Liver (tissue), 9 donors: ENCODE measurements around the gene DPF3. TPM values are rescaled to one million over a fixed set of nuclear protein-coding genes. Genes with fewer than 3 reads are reported as not detected.

Experiments used
- DNase-seq: peaks from one replicate; pipeline ENCODE4 v3.0.0-alpha.2; 2017; ENCODE audit warnings: low spot score
- H3K27ac ChIP-seq, 2 donors: one replicate each; pipeline ENCODE4 v1.7.0; 2013; ENCODE audit warnings: inconsistent platforms in 2 of 2, low read length in 2 of 2, control low read depth in 1 of 2, low read depth in 1 of 2, mild to moderate bottlenecking in 1 of 2
- H3K27me3 ChIP-seq, 4 donors: one replicate each; pipeline versions ENCODE4 v1.6.1 to v1.7.0; 2013; ENCODE audit warnings: low read length in 3 of 4, inconsistent platforms in 1 of 4, mild to moderate bottlenecking in 1 of 4, moderate library complexity in 1 of 4; ENCODE audit not compliant: control insufficient read depth in 4 of 4, insufficient read depth in 4 of 4
- H3K36me3 ChIP-seq, 4 donors: one replicate each; pipeline versions ENCODE4 v1.6.1 to v1.7.0; 2013; ENCODE audit warnings: low read length in 3 of 4, mild to moderate bottlenecking in 3 of 4, low read depth in 1 of 4, moderate library complexity in 1 of 4; ENCODE audit not compliant: control insufficient read depth in 4 of 4, insufficient read depth in 3 of 4
- H3K4me1 ChIP-seq, 4 donors: one replicate each; pipeline versions ENCODE4 v1.6.1 to v1.7.0; 2013; ENCODE audit warnings: low read length in 3 of 4, mild to moderate bottlenecking in 3 of 4, moderate library complexity in 1 of 4; ENCODE audit not compliant: control insufficient read depth in 4 of 4, insufficient read depth in 4 of 4
- H3K4me3 ChIP-seq, 3 donors: one replicate each; pipeline versions ENCODE4 v1.6.1 to v1.7.0; 2013; ENCODE audit warnings: low read length in 3 of 3, control low read depth in 1 of 3, low read depth in 1 of 3, mild to moderate bottlenecking in 1 of 3
- H3K9ac ChIP-seq, 2 donors: one replicate each; pipeline ENCODE4 v1.7.0; 2013; ENCODE audit warnings: low read length in 2 of 2, mild to moderate bottlenecking in 2 of 2, moderate library complexity in 2 of 2, control low read depth in 1 of 2, low read depth in 1 of 2
- H3K9me3 ChIP-seq, 4 donors: one replicate each; pipeline versions ENCODE4 v1.6.1 to v1.7.0; 2013; ENCODE audit warnings: low read length in 3 of 4; ENCODE audit not compliant: control insufficient read depth in 4 of 4
- CTCF ChIP-seq: fragments of 150-350 bp; IDR thresholded peaks from 2 replicates; pipeline ENCODE4 v1.5.1; 2017; ENCODE audit warnings: improper control_type of control experiment, low read depth, low read length; ENCODE audit not compliant: missing input control
- EGR1 ChIP-seq, 2 donors: IDR thresholded peaks; 2 replicates each; pipeline ENCODE4 v1.6.1; 2016 to 2018; ENCODE audit warnings: antibody characterized with exemption in 2 of 2, low read depth in 2 of 2
- FOXA1 ChIP-seq: IDR thresholded peaks from 2 replicates; pipeline ENCODE4 v1.6.1; 2016; ENCODE audit warnings: antibody characterized with exemption
- GABPA ChIP-seq, 2 donors: IDR thresholded peaks in 1 of 2; conservative IDR thresholded peaks in 1 of 2; 2 replicates each; pipeline ENCODE4 v1.6.1; 2016; ENCODE audit warnings: antibody characterized with exemption in 2 of 2, mild to moderate bottlenecking in 1 of 2, moderate library complexity in 1 of 2
- HNF4A ChIP-seq, 2 donors: conservative IDR thresholded peaks; 2 replicates each; pipeline ENCODE4 v1.6.1; 2016; ENCODE audit warnings: antibody characterized with exemption in 2 of 2, mild to moderate bottlenecking in 2 of 2
- HNF4G ChIP-seq: IDR thresholded peaks from 2 replicates; pipeline ENCODE4 v1.6.1; 2016; ENCODE audit warnings: antibody characterized with exemption
- JUND ChIP-seq, 2 donors: IDR thresholded peaks; 2 replicates each; pipeline ENCODE4 v1.6.1; 2016; ENCODE audit warnings: antibody characterized with exemption in 2 of 2
- NR2F2 ChIP-seq: IDR thresholded peaks from 2 replicates; pipeline ENCODE4 v1.6.1; 2016; ENCODE audit warnings: antibody characterized with exemption
- RAD21 ChIP-seq, 2 donors: IDR thresholded peaks; 2 replicates each; pipeline ENCODE4 v1.6.1; 2016; ENCODE audit warnings: antibody characterized with exemption in 2 of 2, mild to moderate bottlenecking in 2 of 2
- REST ChIP-seq: IDR thresholded peaks from 2 replicates; pipeline ENCODE4 v1.6.1; 2016; ENCODE audit warnings: antibody characterized with exemption, mild to moderate bottlenecking
- RXRA ChIP-seq, 2 donors: IDR thresholded peaks; 2 replicates each; pipeline ENCODE4 v1.6.1; 2017 to 2018; ENCODE audit warnings: antibody characterized with exemption in 2 of 2, mild to moderate bottlenecking in 1 of 2
- SP1 ChIP-seq: IDR thresholded peaks from 2 replicates; pipeline ENCODE4 v1.6.1; 2018; ENCODE audit warnings: antibody characterized with exemption, mild to moderate bottlenecking
- TAF1 ChIP-seq: conservative IDR thresholded peaks from 2 replicates; pipeline ENCODE4 v1.6.1; 2016; ENCODE audit warnings: antibody characterized with exemption, mild to moderate bottlenecking
- YY1 ChIP-seq: IDR thresholded peaks from 2 replicates; pipeline ENCODE4 v1.6.1; 2016; ENCODE audit warnings: antibody characterized with exemption, mild to moderate bottlenecking
- WGBS: extraction: QIAGEN DNeasy Blood & Tissue Kit; methylation state at CpG from one replicate; pipeline ENCODE4 v1.1.7; 2013; 5-methylcytosine and 5-hydroxymethylcytosine counted together
- polyA plus RNA-seq, 2 donors: library from polyadenylated mRNA; stranded (reverse) in 1 of 2; unstranded in 1 of 2; fragments of 200-250 nt in 1 of 2; fragments of >200 nt in 1 of 2; fragmentation: Nextera tagmentation in 1 of 2; extraction: Ambion mirVana in 1 of 2; gene quantifications; one replicate each; pipeline versions ENCODE4 v1.2.1 to v1.2.3, GENCODE V29; 2013 to 2015
- total RNA-seq, 2 donors: library from RNA; depleted of rRNA; stranded (reverse); fragments of >200 nt; gene quantifications; one replicate each; pipeline ENCODE4 v1.2.3, GENCODE V29; 2014
- TF ChIP-seq, protein P1 (sequence below): IDR thresholded peaks from 2 replicates; pipeline ENCODE4 v1.6.1; 2016; ENCODE audit warnings: antibody characterized with exemption
- TF ChIP-seq, protein P2 (sequence below): IDR thresholded peaks from 2 replicates; pipeline ENCODE4 v1.6.1; 2016; ENCODE audit warnings: antibody characterized with exemption
- TF ChIP-seq, protein P3 (sequence below): IDR thresholded peaks from 2 replicates; pipeline ENCODE4 v1.6.1; 2016; ENCODE audit warnings: antibody characterized with exemption
- donor health status: healthy.
- donor health status: healthy.
- donor health status: healthy.
- donor health status: healthy.
- donor health status: healthy.

Gene DPF3
- total and polyA plus RNA-seq, 4 donors = 1.1 to 23.2 (median 2.5) TPM

DNA sequence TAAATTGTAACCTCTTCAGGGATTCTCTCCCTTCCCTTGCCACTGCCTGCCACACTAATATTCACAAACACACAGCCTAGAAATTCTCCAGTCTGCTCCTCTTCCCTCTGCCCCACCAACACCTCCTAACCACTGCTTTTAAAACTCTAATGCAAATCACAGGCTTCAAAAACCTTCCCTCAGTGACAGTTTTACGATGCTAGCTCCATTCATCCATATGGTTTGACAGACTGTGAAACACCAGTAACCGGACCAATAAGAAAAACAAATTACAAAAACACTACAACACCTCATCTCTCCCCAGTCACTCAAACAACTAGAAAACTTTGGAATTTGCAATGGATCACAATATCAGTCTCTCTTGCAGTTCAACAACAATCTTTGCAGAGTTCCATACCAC lies 5.7 kb downstream of the DPF3 start:
- no peaks in the 10 kb centered on the region for H3K9me3 ChIP-seq
- no peak overlapping the region for H3K4me3 ChIP-seq
- DNase-seq = no peak
- 95% methylated on average over 2 of the region's 2 CpGs for WGBS
- peaks cover 3 to 17% (median 10%) of the 10 kb centered on the region in 4 donors for H3K4me1 ChIP-seq
- no peak overlapping the region for H3K9ac ChIP-seq
- H3K27me3 ChIP-seq = no peaks in the 10 kb centered on the region
- no peak overlapping the region for H3K27ac ChIP-seq
- TF ChIP-seq HNF4G = no peak
- no peak for TF ChIP-seq NR2F2
- TF ChIP-seq GABPA (IDR thresholded peaks at IDR 0.05 in 1 of 2, conservative IDR thresholded peaks at IDR 0.05 in 1 of 2) = no peak
- no peak for TF ChIP-seq SP1
- TF ChIP-seq, protein P1, sequence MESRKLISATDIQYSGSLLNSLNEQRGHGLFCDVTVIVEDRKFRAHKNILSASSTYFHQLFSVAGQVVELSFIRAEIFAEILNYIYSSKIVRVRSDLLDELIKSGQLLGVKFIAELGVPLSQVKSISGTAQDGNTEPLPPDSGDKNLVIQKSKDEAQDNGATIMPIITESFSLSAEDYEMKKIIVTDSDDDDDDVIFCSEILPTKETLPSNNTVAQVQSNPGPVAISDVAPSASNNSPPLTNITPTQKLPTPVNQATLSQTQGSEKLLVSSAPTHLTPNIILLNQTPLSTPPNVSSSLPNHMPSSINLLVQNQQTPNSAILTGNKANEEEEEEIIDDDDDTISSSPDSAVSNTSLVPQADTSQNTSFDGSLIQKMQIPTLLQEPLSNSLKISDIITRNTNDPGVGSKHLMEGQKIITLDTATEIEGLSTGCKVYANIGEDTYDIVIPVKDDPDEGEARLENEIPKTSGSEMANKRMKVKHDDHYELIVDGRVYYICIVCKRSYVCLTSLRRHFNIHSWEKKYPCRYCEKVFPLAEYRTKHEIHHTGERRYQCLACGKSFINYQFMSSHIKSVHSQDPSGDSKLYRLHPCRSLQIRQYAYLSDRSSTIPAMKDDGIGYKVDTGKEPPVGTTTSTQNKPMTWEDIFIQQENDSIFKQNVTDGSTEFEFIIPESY = no peak
- H3K36me3 ChIP-seq = no peaks in the 10 kb centered on the region

GRCh38 chr14:72887514-72887913 lies 6.4 kb downstream of the DPF3 start:
- WGBS = 96% methylated on average over 3 of the region's 3 CpGs
- Histone ChIP-seq H3K9ac (no peak overlapping the region), H3K27me3 (no peaks in the 10 kb centered on the region), H3K36me3 (no peaks in the 10 kb centered on the region), H3K4me1 (peaks cover 3 to 11% (median 7%) of the 10 kb centered on the region in 4 donors), H3K4me3 (no peak overlapping the region), H3K27ac (no peak overlapping the region), H3K9me3 (no peaks in the 10 kb centered on the region)
- TF ChIP-seq EGR1 (IDR thresholded peaks at IDR 0.05; ENCODE audit: low read depth in 2 of 2) = no peak
- no peak for TF ChIP-seq JUND (IDR thresholded peaks at IDR 0.05)
- TF ChIP-seq HNF4A (conservative IDR thresholded peaks at IDR 0.05) = no peak
- TF ChIP-seq FOXA1 = no peak
- TF ChIP-seq TAF1 = no peak
- TF ChIP-seq YY1 = no peak
- TF ChIP-seq CTCF = no peak
- no peak for TF ChIP-seq RXRA (IDR thresholded peaks at IDR 0.05)
- no peak for TF ChIP-seq REST
- TF ChIP-seq, protein P2, sequence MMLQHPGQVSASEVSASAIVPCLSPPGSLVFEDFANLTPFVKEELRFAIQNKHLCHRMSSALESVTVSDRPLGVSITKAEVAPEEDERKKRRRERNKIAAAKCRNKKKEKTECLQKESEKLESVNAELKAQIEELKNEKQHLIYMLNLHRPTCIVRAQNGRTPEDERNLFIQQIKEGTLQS = no peak
- TF ChIP-seq, protein P3, sequence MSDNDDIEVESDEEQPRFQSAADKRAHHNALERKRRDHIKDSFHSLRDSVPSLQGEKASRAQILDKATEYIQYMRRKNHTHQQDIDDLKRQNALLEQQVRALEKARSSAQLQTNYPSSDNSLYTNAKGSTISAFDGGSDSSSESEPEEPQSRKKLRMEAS = no peak
- TF ChIP-seq RAD21 (IDR thresholded peaks at IDR 0.05) = no peak
- TF ChIP-seq NR2F2 = no peak
- TF ChIP-seq SP1 = no peak
- no peak for DNase-seq
